RPMI7951 (cell line): ENCODE results near the gene COL27A1. TPM values are rescaled to one million over a fixed set of nuclear protein-coding genes. Genes with fewer than 3 reads are reported as not detected.

ENCODE experiments used
- DNase-seq: peaks from one replicate; pipeline ENCODE4 v3.0.0-alpha.2; 2012; ENCODE audit warnings: low read depth
- total RNA-seq: library from RNA; depleted of rRNA; stranded (reverse); fragments of >200 nt; shearing (Covaris generic); gene quantifications from 2 replicates; pipeline ENCODE4 v1.2.3, GENCODE V29; 2014

Gene COL27A1
- total RNA-seq, 1 experiment from 2014 or later, result 2.8 TPM

- no peak for DNase-seq
These were observed 130.9 kb downstream of the COL27A1 start for GRCh38 chr9:114286146-114286679.

- DNase-seq, result no peak
These were observed 131.8 kb downstream of the COL27A1 start for GRCh38 chr9:114287001-114287762.

GRCh38 chr9:114287763-114288192 lies 132.4 kb downstream of the COL27A1 start:
- DNase-seq, result no peak

GRCh38 chr9:114288193-114289091 lies 133.1 kb downstream of the COL27A1 start:
- peak; percentile 92 for DNase-seq

GRCh38 chr9:114289106-114289505 lies 133.8 kb downstream of the COL27A1 start:
- DNase-seq, result no peak

- no peak for DNase-seq
These were observed 134.5 kb downstream of the COL27A1 start for GRCh38 chr9:114289571-114290481.

- no peak for DNase-seq
These were observed 135.2 kb downstream of the COL27A1 start for GRCh38 chr9:114290561-114290986.

- DNase-seq, result peak; percentile 62
These were observed 135.7 kb downstream of the COL27A1 start for GRCh38 chr9:114291064-114291474.

- no peak for DNase-seq
These were observed 136.7 kb downstream of the COL27A1 start for GRCh38 chr9:114291886-114292590.

GRCh38 chr9:114294664-114295063 lies 139.3 kb downstream of the COL27A1 start:
- DNase-seq, result no peak

- DNase-seq, result no peak
These were observed 141.0 kb downstream of the COL27A1 start for GRCh38 chr9:114296338-114296737.

- DNase-seq, result no peak
These were observed 144.2 kb downstream of the COL27A1 start for GRCh38 chr9:114299286-114300152.

GRCh38 chr9:114300153-114300845 lies 145.0 kb downstream of the COL27A1 start:
- DNase-seq, result no peak

GRCh38 chr9:114300846-114301797 lies 145.8 kb downstream of the COL27A1 start:
- DNase-seq, result no peak

GRCh38 chr9:114301798-114302565 lies 146.6 kb downstream of the COL27A1 start:
- no peak for DNase-seq

GRCh38 chr9:114302727-114303126 lies 147.4 kb downstream of the COL27A1 start:
- no peak for DNase-seq

- DNase-seq, result no peak
These were observed 148.2 kb downstream of the COL27A1 start for GRCh38 chr9:114303571-114303970.
